ENCODE results near the gene ISCA2.

The ISCA2 gene

DNA sequence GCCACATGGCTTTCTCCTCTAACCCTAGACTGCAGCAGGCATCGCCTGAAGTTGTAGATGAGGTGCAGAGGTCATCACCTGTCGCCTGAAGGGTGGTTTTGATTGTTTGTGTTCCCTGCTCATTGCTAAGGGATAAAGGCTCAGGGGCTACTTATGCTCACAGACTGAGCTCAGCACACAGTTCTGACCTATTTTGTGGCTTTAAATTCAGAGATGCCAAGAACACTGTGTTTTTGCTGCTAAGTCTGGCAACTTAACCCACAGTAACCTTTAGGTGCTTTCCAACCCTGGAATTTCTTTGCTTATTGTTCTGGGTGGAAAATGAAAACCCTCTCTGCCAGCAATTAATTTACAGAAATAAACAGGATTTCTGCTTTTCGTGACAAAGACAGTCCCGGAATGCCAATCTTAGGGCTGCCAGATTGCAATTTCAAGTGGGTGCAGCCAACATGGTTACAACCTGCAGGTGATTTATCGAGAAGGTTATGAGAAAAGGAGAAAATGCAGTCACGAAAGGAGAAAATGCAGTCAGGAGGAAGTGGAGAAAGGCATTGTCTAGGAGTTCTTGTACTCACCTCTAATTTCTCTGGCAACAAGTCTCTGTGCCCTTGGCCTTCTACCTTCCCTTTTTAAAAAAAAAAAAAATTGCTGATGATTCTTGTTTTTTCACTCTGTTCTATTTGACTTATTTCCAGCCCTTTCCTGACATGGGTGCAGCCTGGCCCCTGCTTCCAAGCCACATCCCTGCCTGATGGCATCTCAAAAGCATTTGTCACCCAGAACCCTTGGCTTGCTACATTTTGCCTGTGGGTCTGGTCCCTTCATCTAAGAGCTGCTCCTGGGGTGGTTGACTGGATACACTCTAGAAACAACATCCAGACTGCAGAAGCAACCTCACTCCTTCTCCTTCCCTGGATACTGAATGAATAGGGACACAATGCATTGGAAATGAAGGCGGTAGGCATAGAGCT, 23.7 kb upstream of the ISCA2 start:
- POLR2A ChIA-PET: interaction anchor here (1.0 kb wide), 1 partner anchor 30 kb away, joined by 3 read pairs; no protein-coding TSS in a partner anchor
- CTCF ChIA-PET: no interaction called here
- TF ChIP-seq SUZ12 (IDR thresholded peaks at IDR 0.05) (no peak), BHLHE40 (IDR thresholded peaks at IDR 0.05; ENCODE audit: borderline replicate concordance) (no peak), FOXK2 (IDR thresholded peaks at IDR 0.05) (no peak), FOXM1 (IDR thresholded peaks at IDR 0.05; ENCODE audit: borderline replicate concordance) (no peak)
- TF ChIP-seq, protein P1, sequence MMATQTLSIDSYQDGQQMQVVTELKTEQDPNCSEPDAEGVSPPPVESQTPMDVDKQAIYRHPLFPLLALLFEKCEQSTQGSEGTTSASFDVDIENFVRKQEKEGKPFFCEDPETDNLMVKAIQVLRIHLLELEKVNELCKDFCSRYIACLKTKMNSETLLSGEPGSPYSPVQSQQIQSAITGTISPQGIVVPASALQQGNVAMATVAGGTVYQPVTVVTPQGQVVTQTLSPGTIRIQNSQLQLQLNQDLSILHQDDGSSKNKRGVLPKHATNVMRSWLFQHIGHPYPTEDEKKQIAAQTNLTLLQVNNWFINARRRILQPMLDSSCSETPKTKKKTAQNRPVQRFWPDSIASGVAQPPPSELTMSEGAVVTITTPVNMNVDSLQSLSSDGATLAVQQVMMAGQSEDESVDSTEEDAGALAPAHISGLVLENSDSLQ (IDR thresholded peaks at IDR 0.05): no peak
- DNase-seq (ENCODE audit: extremely low spot score): no peak

DNA sequence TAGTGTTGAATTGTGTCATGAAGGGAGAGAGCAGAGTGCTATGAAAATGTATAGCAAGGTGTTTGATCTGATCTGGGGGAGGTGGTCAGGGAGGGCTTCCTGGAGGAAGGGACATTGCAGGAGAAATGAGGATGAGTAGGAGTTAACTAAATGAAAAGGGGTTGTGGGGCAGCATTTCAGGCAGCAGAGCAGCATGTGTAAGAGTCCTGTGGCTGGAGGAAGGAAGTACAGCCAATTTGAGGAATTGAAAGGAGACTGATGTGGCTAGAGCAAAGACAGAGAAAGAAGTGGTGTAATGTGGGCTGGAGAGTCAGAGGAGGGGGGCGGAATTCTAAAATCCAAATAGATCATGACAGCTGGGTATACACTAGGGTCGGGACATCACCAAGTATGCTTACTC, 21.0 kb upstream of the ISCA2 start:
- no peak for DNase-seq (ENCODE audit: extremely low spot score)
- ChIA-PET POLR2A (no interaction called here), CTCF (no interaction called here)
- no peak for TF ChIP-seq ELF4 (IDR thresholded peaks at IDR 0.05)
- no peak for TF ChIP-seq SP1 (IDR thresholded peaks at IDR 0.05)
- no peak for TF ChIP-seq NFRKB (IDR thresholded peaks at IDR 0.05)
- no peak for TF ChIP-seq CTBP1 (IDR thresholded peaks at IDR 0.05; ENCODE audit: borderline replicate concordance)
- TF ChIP-seq SUZ12 (IDR thresholded peaks at IDR 0.05): no peak
- TF ChIP-seq LEF1 (IDR thresholded peaks at IDR 0.05; ENCODE audit: borderline replicate concordance): no peak
- TF ChIP-seq FOXA1 (IDR thresholded peaks at IDR 0.05): no peak
- TF ChIP-seq BHLHE40 (IDR thresholded peaks at IDR 0.05; ENCODE audit: borderline replicate concordance): no peak
- no peak for TF ChIP-seq ZNF384 (IDR thresholded peaks at IDR 0.05)
- no peak for TF ChIP-seq FOXM1 (IDR thresholded peaks at IDR 0.05; ENCODE audit: borderline replicate concordance)
- TF ChIP-seq ARNT (IDR thresholded peaks at IDR 0.05): no peak
- no peak for TF ChIP-seq L3MBTL2 (conservative IDR thresholded peaks at IDR 0.05)
- no peak for TF ChIP-seq HDGF (IDR thresholded peaks at IDR 0.05; ENCODE audit: borderline replicate concordance)
- TF ChIP-seq TARDBP (IDR thresholded peaks at IDR 0.05): no peak
- TF ChIP-seq, protein P1 (IDR thresholded peaks at IDR 0.05): no peak

DNA sequence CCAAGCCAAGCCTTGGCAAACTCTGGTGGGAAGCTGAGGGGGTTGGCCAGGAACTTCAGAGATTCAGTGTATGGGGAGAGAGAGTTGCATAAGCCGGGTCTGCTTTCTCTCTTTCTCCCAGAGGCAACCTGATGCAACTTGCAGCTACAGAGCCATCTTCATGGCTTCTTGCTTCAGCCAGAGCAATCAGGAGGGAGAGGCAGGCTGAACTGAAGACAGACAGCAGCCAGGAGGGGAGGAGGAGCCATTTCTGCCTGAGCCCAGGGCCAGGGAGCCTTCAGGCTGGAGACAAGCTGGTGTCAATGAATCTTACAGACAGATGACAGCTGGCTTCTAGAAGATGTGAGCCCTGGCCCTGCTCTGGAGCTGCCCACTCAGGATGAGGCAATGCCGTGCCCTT, 19.2 kb upstream of the ISCA2 start:
- POLR2A ChIA-PET: no interaction called here
- CTCF ChIA-PET: interaction anchor here (0.6 kb wide), 1 partner anchor 841 kb away, joined by 3 read pairs; no protein-coding TSS in a partner anchor
- no peak for DNase-seq (ENCODE audit: extremely low spot score)
- TF ChIP-seq SP1 (IDR thresholded peaks at IDR 0.05): no peak
- TF ChIP-seq HDGF (IDR thresholded peaks at IDR 0.05; ENCODE audit: borderline replicate concordance): no peak
- TF ChIP-seq BHLHE40 (IDR thresholded peaks at IDR 0.05; ENCODE audit: borderline replicate concordance): no peak
- TF ChIP-seq NFRKB (IDR thresholded peaks at IDR 0.05): no peak
- TF ChIP-seq FOXA1 (IDR thresholded peaks at IDR 0.05): no peak
- no peak for TF ChIP-seq ZNF384 (IDR thresholded peaks at IDR 0.05)
- TF ChIP-seq LEF1 (IDR thresholded peaks at IDR 0.05; ENCODE audit: borderline replicate concordance): no peak
- no peak for TF ChIP-seq TARDBP (IDR thresholded peaks at IDR 0.05)
- TF ChIP-seq, protein P1 (IDR thresholded peaks at IDR 0.05): no peak
- TF ChIP-seq L3MBTL2 (conservative IDR thresholded peaks at IDR 0.05): no peak
- no peak for TF ChIP-seq CTBP1 (IDR thresholded peaks at IDR 0.05; ENCODE audit: borderline replicate concordance)
- TF ChIP-seq ELF4 (IDR thresholded peaks at IDR 0.05): no peak
- no peak for TF ChIP-seq FOXK2 (IDR thresholded peaks at IDR 0.05)

DNA sequence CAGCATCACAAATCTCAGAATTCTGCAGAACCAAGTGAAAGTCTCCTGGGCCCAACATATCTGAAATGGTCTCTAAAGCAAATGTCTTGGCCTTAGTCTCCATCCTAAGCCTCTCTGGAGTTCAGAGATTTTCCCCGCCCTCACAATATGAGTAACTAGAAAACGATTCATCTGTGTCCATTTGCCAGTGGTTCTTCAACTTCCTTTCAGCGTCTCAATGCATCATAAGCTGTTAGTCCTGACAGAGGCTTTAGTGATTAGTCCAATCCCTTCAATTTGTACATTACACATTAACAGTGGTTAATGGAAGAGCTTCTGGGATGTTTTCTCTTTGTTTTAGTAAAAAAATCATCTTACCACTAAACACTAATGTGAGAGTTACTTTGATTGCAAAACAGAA, 17.9 kb upstream of the ISCA2 start:
- ChIA-PET CTCF (no interaction called here), POLR2A (interaction anchor here (1.2 kb wide), 1 partner anchor 117 kb away, joined by 3 read pairs; no protein-coding TSS in a partner anchor)
- DNase-seq (ENCODE audit: extremely low spot score): no peak

DNA sequence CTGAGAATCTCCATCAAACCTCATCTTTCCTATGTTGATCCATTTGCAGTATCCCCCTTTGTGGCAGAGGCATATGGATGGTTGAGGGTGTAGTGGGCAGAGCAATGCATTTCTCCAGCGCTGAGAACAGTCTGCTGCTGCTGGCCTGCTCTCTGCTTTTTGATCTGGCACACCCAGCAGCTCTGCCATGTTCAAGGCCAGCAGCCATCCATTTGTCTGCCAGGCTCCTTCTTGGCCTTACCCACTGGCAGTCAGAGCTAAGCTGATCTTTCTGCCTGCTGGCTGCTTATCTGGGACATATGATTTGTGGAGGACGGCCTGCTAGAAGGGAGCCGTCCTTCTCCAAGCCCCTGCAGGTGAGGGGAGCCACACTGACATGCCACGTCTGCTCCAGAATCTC, 17.5 kb upstream of the ISCA2 start:
- CTCF ChIA-PET: interaction anchor here (0.9 kb wide), 1 partner anchor 102 kb away, joined by 3 read pairs; no protein-coding TSS in a partner anchor
- TF ChIP-seq HDGF (IDR thresholded peaks at IDR 0.05; ENCODE audit: borderline replicate concordance) (no peak), ARNT (IDR thresholded peaks at IDR 0.05) (no peak), LEF1 (IDR thresholded peaks at IDR 0.05; ENCODE audit: borderline replicate concordance) (no peak), SUZ12 (IDR thresholded peaks at IDR 0.05) (no peak)
- POLR2A ChIA-PET: interaction anchor here (1.2 kb wide), 1 partner anchor 117 kb away, joined by 3 read pairs; no protein-coding TSS in a partner anchor
- no peak for DNase-seq (ENCODE audit: extremely low spot score)

More for the DNA sequence above, 17.9 kb upstream of the ISCA2 start:
- TF ChIP-seq ARNT (IDR thresholded peaks at IDR 0.05) (no peak), BHLHE40 (IDR thresholded peaks at IDR 0.05; ENCODE audit: borderline replicate concordance) (no peak), ELF4 (IDR thresholded peaks at IDR 0.05) (no peak), FOXA1 (IDR thresholded peaks at IDR 0.05) (no peak), NFRKB (IDR thresholded peaks at IDR 0.05) (no peak), L3MBTL2 (conservative IDR thresholded peaks at IDR 0.05) (no peak), SP1 (IDR thresholded peaks at IDR 0.05) (no peak), FOXK2 (IDR thresholded peaks at IDR 0.05) (no peak), LEF1 (IDR thresholded peaks at IDR 0.05; ENCODE audit: borderline replicate concordance) (no peak), CTBP1 (IDR thresholded peaks at IDR 0.05; ENCODE audit: borderline replicate concordance) (no peak), ZNF384 (IDR thresholded peaks at IDR 0.05) (no peak)
- TF ChIP-seq, protein P1 (IDR thresholded peaks at IDR 0.05): no peak

Data from HEK293T (cell line).